HG02884 (cell line): ENCODE results near the gene OR10T2.
A peak's percentile ranks its signal among the peaks of the same experiment; 100 is the strongest.
"Not testable (repeated sequence)": the region's sequence is repeated elsewhere in the genome, so short reads cannot be mapped to it uniquely, and the experiment has no call there.

Experiments used
- ATAC-seq: cut with Tn5 transposase; IDR thresholded peaks from one replicate; pipeline ENCODE4 v1.9.1; 2021; ENCODE audit warnings: mild to moderate bottlenecking, moderate library complexity; ENCODE audit not compliant: unreplicated experiment

The OR10T2 gene

GRCh38 chr1:158356616-158357015 is 42.6 kb downstream of the OR10T2 start:
- no peak for ATAC-seq

DNA sequence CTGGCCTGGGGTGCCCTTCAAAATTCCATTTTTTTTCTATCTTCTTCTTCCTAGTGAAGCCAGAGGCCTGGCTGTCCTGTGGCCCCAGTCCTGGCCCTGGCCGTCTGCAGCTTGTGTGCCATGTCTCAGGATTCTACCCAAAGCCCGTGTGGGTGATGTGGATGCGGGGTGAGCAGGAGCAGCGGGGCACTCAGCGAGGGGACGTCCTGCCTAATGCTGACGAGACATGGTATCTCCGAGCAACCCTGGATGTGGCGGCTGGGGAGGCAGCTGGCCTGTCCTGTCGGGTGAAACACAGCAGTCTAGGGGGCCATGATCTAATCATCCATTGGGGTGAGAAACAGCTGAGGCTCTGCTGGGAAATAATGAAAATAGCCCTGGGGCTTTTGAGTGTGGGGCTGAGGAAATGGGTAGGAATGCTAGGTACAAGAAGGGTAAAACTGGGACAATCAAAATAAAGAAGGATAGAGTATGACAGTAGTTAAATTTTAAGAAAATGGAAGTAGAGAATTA is 43.4 kb downstream of the OR10T2 start:
- no peak for ATAC-seq

DNA sequence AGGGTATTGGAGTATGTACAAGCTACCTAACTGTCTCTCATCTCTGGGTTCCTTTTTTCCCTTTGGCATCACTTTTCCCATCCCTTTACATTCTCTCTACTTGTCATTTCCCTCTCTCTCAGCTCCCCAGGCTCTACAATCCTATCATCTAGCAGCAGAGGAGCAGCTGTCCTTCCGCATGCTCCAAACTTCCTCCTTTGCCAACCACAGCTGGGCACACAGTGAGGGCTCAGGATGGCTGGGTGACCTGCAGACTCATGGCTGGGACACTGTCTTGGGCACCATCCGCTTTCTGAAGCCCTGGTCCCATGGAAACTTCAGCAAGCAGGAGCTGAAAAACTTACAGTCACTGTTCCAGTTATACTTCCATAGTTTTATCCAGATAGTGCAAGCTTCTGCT is 45.0 kb downstream of the OR10T2 start:
- ATAC-seq: no peak

DNA sequence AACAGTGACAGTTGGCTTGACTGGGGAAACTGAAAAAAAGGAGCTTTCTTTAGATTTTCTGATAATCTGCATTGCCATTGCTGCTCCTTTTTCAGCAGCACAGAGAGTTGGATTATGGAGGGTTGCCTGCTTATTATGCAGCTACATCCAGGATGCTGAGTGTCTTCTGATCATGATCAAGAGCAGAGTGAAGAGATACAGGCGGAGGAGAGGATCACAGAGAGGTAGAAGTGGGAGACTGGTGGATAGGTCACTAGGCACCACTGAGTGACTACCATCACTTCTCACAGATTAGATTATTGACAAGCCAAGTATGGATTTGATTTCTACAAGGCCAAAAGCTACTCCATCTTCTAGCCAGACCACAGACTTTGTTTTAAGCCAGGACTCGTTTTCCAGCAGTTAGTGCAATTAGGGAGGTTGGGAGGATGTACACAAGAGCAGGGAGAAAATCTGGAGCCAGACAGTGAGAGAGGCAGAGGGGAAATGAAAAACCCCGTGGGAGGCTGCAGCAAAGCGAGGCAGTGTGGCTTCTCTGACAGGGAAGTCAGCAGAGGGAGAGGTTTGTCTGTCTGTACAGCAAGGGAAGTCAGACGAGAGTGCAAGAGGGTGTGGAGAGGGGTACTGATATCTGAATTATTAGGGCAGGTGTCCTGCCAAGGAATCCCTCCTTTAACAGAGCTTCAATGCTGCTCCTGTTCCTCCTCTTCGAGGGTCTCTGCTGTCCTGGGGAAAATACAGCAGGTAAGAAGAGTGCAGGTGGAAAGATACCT is 45.8 kb downstream of the OR10T2 start, which contains the start of gene CD1E:
CD1E (plus strand) TSS at position 592 of the 773 bp plus-strand sequence; CDS start at position 687, 95 bp downstream.
- ATAC-seq: peak; percentile 74

- not testable (repeated sequence) for ATAC-seq
Observed at GRCh38 chr1:158348946-158349345, 50.3 kb downstream of the OR10T2 start.
